H1 (cell line): ENCODE data around the gene APP. TPM values are rescaled to one million over a fixed set of nuclear protein-coding genes. Genes with fewer than 3 reads are reported as not detected.

ENCODE experiments used
- CTCF ChIA-PET: fragments of 300-600 bp; sonication (Branson Sonifier 250); formaldehyde crosslinking; loops from one replicate; lab custom pipeline; 2021; ENCODE audit not compliant: partially characterized antibody; lab: Charles Lee
- POLR2A ChIA-PET: fragments of 300-600 bp; sonication (Branson Sonifier 250); formaldehyde crosslinking; loops from one replicate; lab custom pipeline; 2021; ENCODE audit warnings: inconsistent platforms; ENCODE audit not compliant: partially characterized antibody; lab: Charles Lee
- DNase-seq, 2 experiments: peaks; one replicate each; pipeline versions ENCODE4 v3.0.0 to v3.0.0-alpha.2; 2010 to 2022; ENCODE audit warnings: low spot score in 2 of 2, low read depth in 1 of 2, mixed read lengths in 1 of 2
- FAIRE-seq: peaks from 2 replicates; lab custom pipeline; 2011; peaks lifted over from hg19 to GRCh38; lab: Jason Lieb, UNC
- H2AFZ ChIP-seq: 2 replicates; pipeline ENCODE4 v1.8.1; 2012; ENCODE audit warnings: low read length, inconsistent platforms
- H2AK5ac ChIP-seq: 2 replicates; pipeline ENCODE4 v1.6.1; 2013; ENCODE audit warnings: low read depth, low read length
- H2BK120ac ChIP-seq: replicated peaks from 2 replicates; pipeline ENCODE3; 2013; ENCODE audit warnings: low read depth, low read length, inconsistent platforms
- H2BK12ac ChIP-seq: 2 replicates; pipeline ENCODE4 v1.6.1; 2013; ENCODE audit warnings: low read depth, low read length
- H2BK15ac ChIP-seq: 2 replicates; pipeline ENCODE4 v1.6.1; 2013; ENCODE audit warnings: low read length
- H2BK20ac ChIP-seq: 2 replicates; pipeline ENCODE4 v1.6.1; 2013; ENCODE audit warnings: low read length
- H2BK5ac ChIP-seq: 2 replicates; pipeline ENCODE4 v1.6.1; 2013; ENCODE audit warnings: low read depth, low read length
- H3K14ac ChIP-seq: 2 replicates; pipeline ENCODE4 v1.6.1; 2013; ENCODE audit warnings: inconsistent platforms; ENCODE audit not compliant: insufficient read length
- H3K18ac ChIP-seq: 2 replicates; pipeline ENCODE4 v1.6.1; 2013; ENCODE audit warnings: low read length; ENCODE audit errors: extremely low read depth
- H3K23ac ChIP-seq: 2 replicates; pipeline ENCODE4 v1.6.1; 2013; ENCODE audit warnings: inconsistent platforms; ENCODE audit not compliant: insufficient read length
- H3K23me2 ChIP-seq: 2 replicates; pipeline ENCODE4 v1.6.1; 2013; ENCODE audit warnings: low read depth, low read length
- H3K27ac ChIP-seq: 2 replicates; pipeline ENCODE4 v1.6.1; 2011; ENCODE audit warnings: low read depth, low read length, inconsistent platforms
- H3K27me3 ChIP-seq, 4 experiments: replicated peaks in 1 of 4; 1 replicate in 1 of 4; 2 replicates in 3 of 4; pipeline versions ENCODE4 v1.6.1 to v1.8.1; 2011 to 2013; ENCODE audit warnings: low read length in 3 of 4, mild to moderate bottlenecking in 3 of 4, inconsistent platforms in 2 of 4, mixed read lengths in 2 of 4, moderate library complexity in 1 of 4; ENCODE audit not compliant: control insufficient read depth in 3 of 4, insufficient read depth in 3 of 4; ENCODE audit errors: extremely low read depth in 1 of 4
- H3K36me3 ChIP-seq, 4 experiments: 2 replicates each; pipeline versions ENCODE4 v1.6.1 to v1.8.1; 2011 to 2013; ENCODE audit warnings: mild to moderate bottlenecking in 4 of 4, low read length in 3 of 4, moderate library complexity in 2 of 4, control low read depth in 1 of 4, inconsistent platforms in 1 of 4; ENCODE audit not compliant: insufficient read depth in 4 of 4, control insufficient read depth in 2 of 4
- H3K4ac ChIP-seq: replicated peaks from 2 replicates; pipeline ENCODE3; 2013; ENCODE audit warnings: low read length, low read depth, mixed read lengths, inconsistent platforms; ENCODE audit not compliant: insufficient read length
- H3K4me1 ChIP-seq, 4 experiments: replicated peaks in 1 of 4; 1 replicate in 1 of 4; 2 replicates in 3 of 4; pipeline versions ENCODE4 v1.6.1 to v1.8.1; 2011 to 2013; ENCODE audit warnings: low read length in 3 of 4, inconsistent platforms in 2 of 4, mixed read lengths in 1 of 4; ENCODE audit not compliant: insufficient read depth in 4 of 4, control insufficient read depth in 3 of 4
- H3K4me2 ChIP-seq, 2 experiments: 2 replicates each; pipeline versions ENCODE4 v1.6.1 to v1.8.1; 2011 to 2013; ENCODE audit warnings: low read depth in 2 of 2, low read length in 2 of 2, control low read depth in 1 of 2, inconsistent platforms in 1 of 2, mild to moderate bottlenecking in 1 of 2; ENCODE audit not compliant: insufficient read depth in 1 of 2
- H3K4me3 ChIP-seq, 4 experiments: fragments of 200-600, 300-600 bp in 1 of 4; sonication (generic), shearing (Covaris generic), sonication (Bioruptor Twin) in 1 of 4; 2 replicates each; pipeline versions ENCODE4 v1.5.1 to v1.8.1; 2011 to 2016; ENCODE audit warnings: low read length in 4 of 4, low read depth in 3 of 4, control low read depth in 2 of 4, inconsistent platforms in 2 of 4, mild to moderate bottlenecking in 2 of 4, mixed read lengths in 1 of 4, moderate library complexity in 1 of 4; ENCODE audit not compliant: insufficient read depth in 2 of 4; ENCODE audit errors: extremely low read depth in 1 of 4
- H3K56ac ChIP-seq: replicated peaks from 2 replicates; pipeline ENCODE3; 2013; ENCODE audit warnings: low read depth, mild to moderate bottlenecking, mixed read lengths, low read length, inconsistent platforms; ENCODE audit not compliant: insufficient read length
- H3K79me1 ChIP-seq: 2 replicates; pipeline ENCODE4 v1.6.1; 2013; ENCODE audit warnings: low read depth, low read length, control low read depth
- H3K79me2 ChIP-seq, 2 experiments: 2 replicates each; pipeline versions ENCODE4 v1.6.1 to v1.8.1; 2012 to 2013; ENCODE audit warnings: low read length in 2 of 2, mild to moderate bottlenecking in 2 of 2, inconsistent platforms in 1 of 2; ENCODE audit not compliant: insufficient read depth in 2 of 2, control insufficient read depth in 1 of 2
- H3K9ac ChIP-seq, 4 experiments: replicated peaks in 1 of 4; 1 replicate in 1 of 4; 2 replicates in 3 of 4; pipeline versions ENCODE4 v1.6.1 to v1.8.1; 2011 to 2013; ENCODE audit warnings: low read depth in 3 of 4, low read length in 3 of 4, control low read depth in 2 of 4, mild to moderate bottlenecking in 2 of 4, moderate library complexity in 2 of 4, inconsistent platforms in 1 of 4; ENCODE audit errors: extremely low read depth in 1 of 4
- H3K9me3 ChIP-seq, 2 experiments: 2 replicates each; pipeline versions ENCODE4 v1.6.1 to v1.8.1; 2012 to 2013; ENCODE audit warnings: mild to moderate bottlenecking in 2 of 2, moderate library complexity in 2 of 2, control low read depth in 1 of 2, inconsistent platforms in 1 of 2, low read depth in 1 of 2, low read length in 1 of 2, mixed read lengths in 1 of 2; ENCODE audit not compliant: insufficient read depth in 2 of 2
- H4K20me1 ChIP-seq, 2 experiments: replicated peaks in 1 of 2; 2 replicates each; pipeline versions ENCODE3 to v1.8.1; 2011 to 2013; ENCODE audit warnings: inconsistent platforms in 2 of 2, low read length in 2 of 2, mild to moderate bottlenecking in 1 of 2; ENCODE audit not compliant: insufficient read depth in 2 of 2, control insufficient read depth in 1 of 2
- H4K5ac ChIP-seq: 2 replicates; pipeline ENCODE4 v1.6.1; 2013; ENCODE audit warnings: low read length, low read depth, mixed read lengths, inconsistent platforms; ENCODE audit not compliant: insufficient read length
- H4K8ac ChIP-seq: 2 replicates; pipeline ENCODE4 v1.8.0; 2013; ENCODE audit warnings: mild to moderate bottlenecking, moderate library complexity, low read length, inconsistent platforms; ENCODE audit not compliant: insufficient read depth; ENCODE audit errors: extremely low read depth
- H4K91ac ChIP-seq: replicated peaks from 2 replicates; pipeline ENCODE3; 2013; ENCODE audit warnings: low read length, mixed read lengths, inconsistent platforms; ENCODE audit not compliant: insufficient read length
- FOSL1 ChIP-seq: IDR thresholded peaks from 2 replicates; pipeline ENCODE4 v1.6.1; 2011; ENCODE audit warnings: mild to moderate bottlenecking, low read depth, low read length, moderate library complexity; ENCODE audit not compliant: insufficient read depth
- WGBS, 2 experiments: shearing (Covaris generic) in 1 of 2; methylation state at CpG; one replicate each; pipeline versions ENCODE4 v1.1.6 to v1.1.7; 2013 to 2015; ENCODE audit warnings: low lambda C conversion rate in 2 of 2, mixed read lengths in 2 of 2, inconsistent platforms in 1 of 2, low coverage in 1 of 2, missing lambda C conversion rate in 1 of 2; ENCODE audit not compliant: insufficient replicate concordance in 2 of 2, insufficient coverage in 1 of 2, insufficient read length in 1 of 2; ENCODE audit errors: extremely low coverage in 1 of 2, missing lambda C conversion rate in 1 of 2; 5-methylcytosine and 5-hydroxymethylcytosine counted together
- polyA plus RNA-seq, 7 experiments: library from polyadenylated mRNA; depleted of rRNA in 3 of 7; stranded (reverse) in 5 of 7; unstranded in 2 of 7; fragments of >200 nt in 5 of 7; fragments of 200-250 nt in 2 of 7; gene quantifications; 1 replicate in 5 of 7; 2 replicates in 1 of 7; 4 replicates in 1 of 7; pipeline versions ENCODE4 v1.2.1 to v1.2.3, GENCODE V29; 2011 to 2013; ENCODE audit warnings: missing spikeins in 2 of 7, mixed read lengths in 2 of 7
- total RNA-seq: library from RNA; stranded (reverse); fragmentation: NEBNext Ultra II Directional; extraction: Animal tissue kit (Norgen Biotek cat#: 25700); gene quantifications from 2 replicates; pipeline ENCODE4 v1.2.1, GENCODE V29; 2021

Gene APP
- total and polyA plus RNA-seq, 2 of the 8 experiments (the other 6 are each of a cell fraction or from before 2014, with no cell fraction given), result 375 to 551 TPM

- DNase-seq, result no peak
- Histone ChIP-seq H3K4me3 (no peak overlapping the region), H4K8ac (no peak overlapping the region), H3K79me1 (no peaks in the 10 kb centered on the region), H3K27ac (no peak overlapping the region), H3K36me3 (peaks cover 6 to 56% (median 31%) of the 10 kb centered on the region in 4 experiments; a peak in 7 of 8 replicates), H4K5ac (no peak overlapping the region), H3K27me3 (no peaks in the 10 kb centered on the region), H3K14ac (no peak overlapping the region), H3K9ac (no peak overlapping the region), H2BK20ac (no peak overlapping the region), H3K56ac (no peak overlapping the region), H2BK15ac (no peak overlapping the region), H3K79me2 (no peaks in the 10 kb centered on the region; a peak in 1 of 4 replicates), H2BK12ac (no peak overlapping the region), H4K91ac (no peak overlapping the region), H2AFZ (no peak overlapping the region), H3K4me2 (no peak overlapping the region), H2BK120ac (no peak overlapping the region), H3K23me2 (no peaks in the 10 kb centered on the region), H2BK5ac (no peak overlapping the region), H3K9me3 (no peaks in the 10 kb centered on the region), H3K18ac (no peak overlapping the region)
- ChIA-PET POLR2A (no interaction called here), CTCF (interaction anchor here (0.6 kb wide), 2 partner anchors 222 to 787 kb away, joined by 3 read pairs; no protein-coding TSS in a partner anchor)
- FAIRE-seq, result no peak
- 95% methylated on average over 1 of the region's 1 CpG; no CpG with 5 or more reads in 1 of the 2 experiments for WGBS, 2 experiments
- no peak for TF ChIP-seq FOSL1
- TF ChIP-seq, all 59 proteins: peak for 0
- Histone ChIP-seq H4K20me1 (no peaks in the 10 kb centered on the region), H2AK5ac (no peak overlapping the region), H3K23ac (no peak overlapping the region), H3K4ac (no peak overlapping the region), H3K4me1 (no peaks in the 10 kb centered on the region)
Observed at GRCh38 chr21:25952306-25952705, 218.3 kb downstream of the APP start.
